GM08714 (cell line): ENCODE data around the gene SMC3.

Experiments used
- H3K4me3 ChIP-seq: fragments of 200-500 bp; sonication (Bioruptor generic); 2 replicates; pipeline ENCODE4 v1.5.1; 2014; ENCODE audit warnings: mild to moderate bottlenecking, low read length, inconsistent platforms
- ZNF274 ChIP-seq: IDR thresholded peaks from 2 replicates; pipeline ENCODE4 v1.6.1; 2012; ENCODE audit warnings: mild to moderate bottlenecking, low read depth, low read length

The SMC3 gene

DNA sequence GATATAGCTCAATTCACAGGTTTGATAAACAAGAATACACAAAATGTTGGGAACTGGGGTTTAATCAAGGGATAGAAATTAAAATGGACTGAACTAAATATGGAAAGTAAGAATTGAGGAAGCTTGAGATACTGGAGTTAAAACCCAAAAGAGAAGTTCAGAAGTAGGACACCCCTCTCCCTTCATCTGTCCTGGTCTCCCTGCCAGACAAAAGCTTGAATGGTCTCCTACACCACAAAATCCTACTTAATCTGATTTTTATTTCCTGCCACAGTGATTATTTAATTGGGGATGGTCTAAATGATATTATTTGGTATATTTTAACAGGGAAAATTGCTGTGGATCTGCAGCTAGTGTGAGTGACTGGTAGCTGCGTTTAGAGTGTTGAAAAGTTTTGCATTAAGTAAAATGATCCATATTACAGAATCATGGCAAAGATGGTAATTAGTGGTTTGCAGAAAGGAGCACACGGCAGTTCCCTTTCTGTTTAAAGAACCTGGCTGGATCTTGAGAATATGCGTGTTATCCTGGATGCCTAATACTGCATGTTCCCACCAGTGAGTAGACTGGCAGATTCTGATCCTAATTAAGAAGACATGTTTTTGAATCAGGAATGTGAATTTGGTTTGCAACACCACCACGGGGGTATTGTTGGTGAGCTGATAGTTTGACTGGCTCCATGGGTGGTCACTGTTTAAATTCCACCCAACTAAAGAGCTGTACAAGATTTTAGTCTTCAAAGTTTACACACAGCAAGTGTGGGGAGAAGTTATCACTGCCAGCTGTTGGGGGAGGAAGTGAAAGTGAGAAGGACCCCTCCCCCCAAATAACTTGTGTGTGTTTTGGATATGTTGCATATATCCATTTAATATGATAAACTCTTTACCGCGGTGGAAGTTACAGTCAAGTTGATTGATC, 82.1 kb downstream of the SMC3 start:
- H3K4me3 ChIP-seq = no peak overlapping the region
- TF ChIP-seq ZNF274 = no peak

DNA sequence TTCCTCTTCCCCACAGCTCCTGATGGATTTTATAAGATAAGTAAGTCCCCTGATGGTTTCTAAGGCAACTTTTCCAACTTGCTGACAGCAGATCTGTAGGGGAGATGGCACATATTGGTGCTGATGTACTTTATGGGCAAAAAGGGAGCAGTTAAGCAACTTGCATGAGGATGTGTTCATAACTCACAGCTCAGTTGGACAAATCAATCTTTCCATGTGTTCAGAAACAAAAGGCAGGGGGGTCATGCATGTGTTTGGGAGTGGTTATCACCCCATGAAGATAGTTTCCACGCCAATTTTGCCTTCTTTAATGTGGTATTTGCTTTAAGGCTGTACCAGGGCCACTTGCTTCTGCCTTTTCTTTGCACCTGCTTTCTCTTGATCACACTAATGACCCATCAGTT, 82.8 kb downstream of the SMC3 start:
- TF ChIP-seq ZNF274 = no peak
- no peak overlapping the region for H3K4me3 ChIP-seq

- no peak for TF ChIP-seq ZNF274
- H3K4me3 ChIP-seq = no peak overlapping the region
Observed at GRCh38 chr10:110651044-110651958, 83.8 kb downstream of the SMC3 start.

DNA sequence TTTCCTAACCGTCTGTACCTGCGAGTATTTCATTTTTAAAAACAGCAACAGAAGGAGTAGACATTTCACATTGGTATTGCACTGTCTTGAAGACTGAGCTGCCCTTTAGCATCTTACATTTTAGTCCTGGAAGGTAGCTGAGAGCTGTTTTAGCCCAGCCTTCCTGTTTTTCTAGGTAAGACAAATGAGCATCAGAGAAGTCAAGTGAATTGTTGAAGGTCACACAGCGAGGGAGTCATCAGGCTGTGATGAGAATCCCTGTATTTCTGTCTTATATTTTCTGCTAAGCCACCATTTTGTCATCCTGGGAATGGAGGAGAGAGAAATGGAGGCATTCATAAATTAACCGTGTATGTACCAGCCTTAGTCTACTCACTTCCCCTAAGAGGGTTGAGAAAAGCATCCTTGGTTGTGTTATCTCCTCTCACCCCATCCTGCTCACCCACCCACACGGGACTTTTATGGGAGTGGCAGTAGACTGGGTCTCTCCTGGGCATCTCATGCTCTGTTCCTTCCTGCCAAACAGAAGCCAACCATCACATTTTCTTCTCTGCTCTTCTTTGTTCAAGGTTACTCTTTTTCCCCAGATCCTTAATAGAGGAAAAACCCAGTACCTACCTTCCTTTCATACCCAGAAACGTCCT, 85.1 kb downstream of the SMC3 start:
- H3K4me3 ChIP-seq = no peak overlapping the region
- no peak for TF ChIP-seq ZNF274
